GM10266 (cell line): ENCODE results near the gene FOXI3.
"Not testable (repeated sequence)": the region's sequence is repeated elsewhere in the genome, so short reads cannot be mapped to it uniquely, and the experiment has no call there.

Experiments
- DNase-seq: peaks from one replicate; pipeline ENCODE4 v3.0.0; 2012; ENCODE audit errors: extremely low spot score
- TF ChIP-seq, protein P1 (sequence below): IDR thresholded peaks from 2 replicates; pipeline ENCODE4 v1.5.1; 2012; ENCODE audit warnings: mild to moderate bottlenecking, low read depth; ENCODE audit not compliant: control insufficient read depth, insufficient read depth; ENCODE audit errors: missing control alignments

FOXI3 gene

DNA sequence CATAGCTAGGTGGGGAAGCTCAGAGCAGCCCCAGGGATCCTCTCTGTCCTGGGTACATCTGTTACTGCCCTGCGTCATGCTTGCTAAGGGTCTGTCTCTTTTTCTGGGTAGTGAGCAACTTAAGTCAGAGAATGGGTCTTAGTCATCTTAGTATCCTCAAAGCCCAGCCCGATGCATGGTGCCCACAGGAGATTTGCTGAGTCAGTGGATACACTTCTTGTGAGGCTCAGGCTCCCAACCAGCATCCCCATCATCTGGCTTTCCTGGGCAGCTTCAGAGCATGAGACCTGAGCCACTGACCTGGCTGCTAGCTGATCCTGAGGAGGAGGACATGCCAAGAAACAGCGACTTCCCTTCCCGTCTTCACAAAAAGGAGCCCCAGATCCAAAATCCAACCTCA, 10.0 kb downstream of the FOXI3 start:
- TF ChIP-seq, protein P1, sequence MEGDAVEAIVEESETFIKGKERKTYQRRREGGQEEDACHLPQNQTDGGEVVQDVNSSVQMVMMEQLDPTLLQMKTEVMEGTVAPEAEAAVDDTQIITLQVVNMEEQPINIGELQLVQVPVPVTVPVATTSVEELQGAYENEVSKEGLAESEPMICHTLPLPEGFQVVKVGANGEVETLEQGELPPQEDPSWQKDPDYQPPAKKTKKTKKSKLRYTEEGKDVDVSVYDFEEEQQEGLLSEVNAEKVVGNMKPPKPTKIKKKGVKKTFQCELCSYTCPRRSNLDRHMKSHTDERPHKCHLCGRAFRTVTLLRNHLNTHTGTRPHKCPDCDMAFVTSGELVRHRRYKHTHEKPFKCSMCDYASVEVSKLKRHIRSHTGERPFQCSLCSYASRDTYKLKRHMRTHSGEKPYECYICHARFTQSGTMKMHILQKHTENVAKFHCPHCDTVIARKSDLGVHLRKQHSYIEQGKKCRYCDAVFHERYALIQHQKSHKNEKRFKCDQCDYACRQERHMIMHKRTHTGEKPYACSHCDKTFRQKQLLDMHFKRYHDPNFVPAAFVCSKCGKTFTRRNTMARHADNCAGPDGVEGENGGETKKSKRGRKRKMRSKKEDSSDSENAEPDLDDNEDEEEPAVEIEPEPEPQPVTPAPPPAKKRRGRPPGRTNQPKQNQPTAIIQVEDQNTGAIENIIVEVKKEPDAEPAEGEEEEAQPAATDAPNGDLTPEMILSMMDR = no peak
- no peak for DNase-seq

DNA sequence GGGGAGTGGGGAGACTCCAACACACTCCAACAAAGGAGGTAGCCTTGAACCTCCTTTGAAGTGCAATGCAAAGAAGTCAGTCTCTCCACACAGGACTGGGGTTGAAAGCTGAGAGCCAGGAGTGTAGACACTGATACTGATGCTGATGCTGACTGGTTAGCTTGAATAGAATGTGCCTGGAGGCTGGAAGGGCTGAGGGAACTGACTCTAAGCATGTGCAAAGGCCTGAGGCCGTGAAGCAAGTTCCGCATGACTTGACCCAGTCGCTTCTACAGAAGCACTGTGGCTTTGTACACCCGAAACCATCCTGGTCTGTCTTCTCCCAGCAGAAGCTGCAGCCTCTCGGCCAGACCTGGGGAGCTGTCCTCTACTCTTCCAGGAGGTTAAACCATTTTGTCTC, 10.4 kb downstream of the FOXI3 start:
- TF ChIP-seq, protein P1 = no peak
- no peak for DNase-seq

DNA sequence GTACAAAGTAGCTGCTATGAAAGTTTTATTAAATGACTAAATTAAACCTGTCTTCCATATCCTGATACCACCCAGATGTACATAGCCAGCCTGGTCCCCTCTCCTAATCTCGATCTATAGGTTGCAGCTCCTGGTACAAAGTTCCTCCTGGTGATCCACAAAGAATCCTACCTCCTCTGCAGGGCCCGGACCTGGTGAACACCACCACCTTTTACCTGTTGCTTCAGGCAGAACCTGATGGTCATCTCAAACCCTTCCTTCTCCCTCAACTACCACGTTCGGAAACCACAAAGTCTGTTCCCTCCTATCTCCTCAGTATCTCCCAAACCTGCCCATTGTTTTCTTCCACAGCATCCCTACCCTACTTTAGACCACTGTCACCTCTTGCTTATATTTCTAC, 15.5 kb downstream of the FOXI3 start:
- TF ChIP-seq, protein P1 = no peak
- DNase-seq = no peak

DNA sequence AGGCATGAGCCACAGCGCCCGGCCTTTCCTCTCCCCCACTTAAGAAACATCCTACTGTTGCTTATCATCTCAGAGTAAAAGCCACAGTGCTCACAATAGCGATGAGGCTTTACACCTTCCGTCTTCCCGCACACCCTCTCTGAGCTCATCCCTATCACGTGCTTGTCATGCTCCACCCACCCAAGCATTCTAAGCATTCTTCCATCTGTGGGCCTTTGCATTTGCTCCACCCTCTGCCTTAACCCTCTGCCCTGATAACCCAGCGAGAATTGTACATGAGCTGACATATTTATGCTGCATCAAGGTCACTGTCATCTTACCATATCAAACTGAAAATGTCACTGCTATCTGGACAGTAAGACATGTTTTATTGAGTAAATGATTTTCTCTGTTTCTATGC, 22.6 kb downstream of the FOXI3 start:
- no peak for DNase-seq
- TF ChIP-seq, protein P1 = no peak

DNA sequence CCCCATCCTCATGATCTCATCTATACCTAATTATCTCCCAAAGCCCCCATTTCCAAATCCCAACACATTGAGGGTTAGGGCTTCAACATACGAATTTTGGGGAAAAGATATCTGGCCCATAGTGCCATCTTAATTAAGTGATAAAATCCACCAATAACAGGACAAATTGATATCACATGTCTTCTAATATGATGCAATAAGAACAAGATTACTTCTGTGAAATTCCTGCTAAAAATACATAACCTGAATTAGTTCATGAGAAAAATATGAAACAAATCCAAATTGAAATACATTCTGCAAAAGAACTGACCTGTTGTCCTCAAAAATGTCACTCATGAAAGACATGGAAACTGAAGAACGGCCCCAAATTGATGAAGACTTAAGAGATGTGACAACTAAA, 28.8 kb downstream of the FOXI3 start:
- TF ChIP-seq, protein P1 = no peak
- no peak for DNase-seq

DNA sequence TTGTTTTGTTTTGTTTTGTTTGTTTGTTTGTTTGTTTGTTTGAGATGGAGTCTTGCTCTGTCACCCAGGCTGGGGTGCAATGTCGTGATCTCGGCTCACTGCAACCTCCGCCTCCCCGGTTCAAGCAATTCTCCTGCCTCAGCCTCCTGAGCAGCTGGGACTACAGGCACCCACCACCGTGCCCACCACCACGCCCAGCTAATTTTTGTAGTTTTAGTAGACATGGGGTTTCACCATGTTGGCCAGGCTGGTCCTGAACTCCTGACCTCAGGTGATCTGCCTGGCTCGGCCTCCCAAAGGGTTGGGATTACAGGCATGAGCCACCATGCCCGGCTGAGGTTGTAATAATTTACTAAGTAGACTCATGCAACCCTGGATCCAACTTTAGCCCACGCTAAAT, 33.4 kb downstream of the FOXI3 start:
- not testable (repeated sequence) for DNase-seq

DNA sequence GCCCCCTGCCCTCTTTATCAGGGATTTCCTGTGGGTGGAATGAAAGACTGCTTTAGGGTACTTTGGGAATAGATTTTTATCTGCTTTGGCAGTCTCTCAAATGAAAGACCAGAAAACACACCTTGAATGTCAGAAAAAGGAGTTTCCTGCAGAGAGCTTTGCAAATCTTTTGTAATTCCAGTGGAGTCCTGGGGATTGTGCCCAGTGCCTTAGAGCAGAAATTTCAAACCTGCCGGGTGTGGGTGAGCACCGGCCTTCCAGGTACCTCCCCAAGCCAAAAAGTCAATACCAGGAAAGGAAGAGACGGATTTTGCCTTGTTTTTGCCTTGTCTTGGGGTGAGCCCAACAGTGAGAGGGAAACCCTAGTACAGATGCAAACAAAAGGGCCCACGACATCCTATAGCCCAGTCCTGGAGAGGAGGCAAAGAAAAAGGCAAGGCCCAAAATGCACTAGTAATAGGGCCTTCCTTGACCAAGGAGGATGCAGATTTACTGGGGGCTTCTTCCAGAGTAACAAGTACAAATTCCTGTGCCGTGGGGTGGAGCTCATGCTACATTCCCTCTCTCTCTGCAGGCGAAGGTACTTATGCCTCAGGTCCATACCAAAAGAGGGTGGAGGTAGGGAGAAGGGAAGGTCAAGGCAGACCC, 36.4 kb downstream of the FOXI3 start:
- DNase-seq = no peak
- TF ChIP-seq, protein P1 = no peak

DNA sequence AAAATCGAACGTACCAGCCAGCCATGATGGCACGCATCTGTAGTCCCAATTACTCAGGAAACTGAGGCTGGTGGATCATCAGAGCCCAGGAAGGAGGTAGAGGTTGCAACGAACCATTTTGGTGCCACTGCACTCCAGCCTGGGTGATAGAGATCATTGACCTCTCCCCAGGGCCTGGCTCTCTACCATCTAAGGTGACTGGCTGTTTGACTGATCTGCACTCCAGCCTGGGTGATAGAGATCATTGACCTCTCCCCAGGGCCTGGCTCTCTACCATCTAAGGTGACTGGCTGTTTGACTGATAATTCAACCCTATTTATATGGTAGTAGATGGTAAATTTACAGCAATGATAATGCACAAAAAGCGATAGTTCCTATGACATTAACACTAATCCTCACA, 43.6 kb downstream of the FOXI3 start:
- not testable (repeated sequence) for DNase-seq
